MCF 10A (cell line): Measurements from ENCODE around the gene RERGL. TPM values are rescaled to one million over a fixed set of nuclear protein-coding genes. Genes with fewer than 3 reads are reported as not detected.

Experiments
- BruUV-seq: library from RNA; stranded (reverse); fragments of 400-500 nt; replicated peaks from 2 replicates; lab custom pipeline; 2021; lab: Mats Ljungman, UMichigan
- CTCF ChIA-PET: fragments of 300-600 bp; sonication (Branson Sonifier 250); formaldehyde crosslinking; extraction: SDS; loops from one replicate; lab custom pipeline; 2021; ENCODE audit warnings: antibody characterized with exemption, inconsistent platforms; lab: Yijun Ruan, JAX
- POLR2A ChIA-PET: fragments of 300-600, 350-650 bp; sonication (Branson Sonifier 250); formaldehyde crosslinking; extraction: SDS; loops from one replicate; lab custom pipeline; 2020; ENCODE audit warnings: antibody characterized with exemption, inconsistent platforms; lab: Yijun Ruan, JAX
- DNase-seq: peaks from one replicate; pipeline ENCODE4 v3.0.0-alpha.2; 2018; ENCODE audit not compliant: unreplicated experiment
- H3K27ac Mint-ChIP-seq: one replicate; pipeline ENCODE4 v1.8.0; 2022; ENCODE audit warnings: mild to moderate bottlenecking, low read depth, mixed read lengths; ENCODE audit not compliant: unreplicated experiment
- H3K27me3 Mint-ChIP-seq: one replicate; pipeline ENCODE4 v1.8.0; 2022; ENCODE audit warnings: mixed read lengths; ENCODE audit not compliant: insufficient read depth, unreplicated experiment
- H3K36me3 Mint-ChIP-seq: one replicate; pipeline ENCODE4 v1.8.0; 2022; ENCODE audit warnings: mild to moderate bottlenecking, moderate library complexity, mixed read lengths; ENCODE audit not compliant: insufficient read depth, unreplicated experiment
- H3K4me1 Mint-ChIP-seq: one replicate; pipeline ENCODE4 v1.8.0; 2022; ENCODE audit warnings: mixed read lengths; ENCODE audit not compliant: insufficient read depth, unreplicated experiment
- H3K4me3 Mint-ChIP-seq: one replicate; pipeline ENCODE4 v1.8.0; 2022; ENCODE audit warnings: mild to moderate bottlenecking, moderate library complexity, mixed read lengths; ENCODE audit not compliant: unreplicated experiment
- H3K9me3 Mint-ChIP-seq: one replicate; pipeline ENCODE4 v1.8.0; 2022; ENCODE audit warnings: mixed read lengths; ENCODE audit not compliant: unreplicated experiment
- CTCF ChIP-seq: fragments of 200-600 bp; IDR thresholded peaks from one replicate; pipeline ENCODE4 v1.8.0; 2022; ENCODE audit warnings: antibody characterized with exemption, mild to moderate bottlenecking; ENCODE audit not compliant: unreplicated experiment
- intact Hi-C: fragments of 100-400 bp; cut with micrococcal nuclease; formaldehyde crosslinking; loops from 2 replicates; pipeline ENCODE4 v1.14.1; 2022
- total RNA-seq: library from RNA; stranded (reverse); gene quantifications from 2 replicates; pipeline ENCODE4 v1.2.3, GENCODE V29; 2022

Gene RERGL
- total RNA-seq, 1 experiment from 2014 or later, result 0.37 TPM

- CTCF ChIA-PET, result interaction anchor here (0.6 to 0.7 kb wide), 3 partner anchors 92 to 489 kb away, joined by 3 read pairs; no protein-coding TSS in a partner anchor
- no TSS peak for BruUV-seq
- no peak overlapping the region for H3K27ac Mint-ChIP-seq
These were observed 40.9 kb upstream of the RERGL start for GRCh38 chr12:18130851-18131250.

DNA sequence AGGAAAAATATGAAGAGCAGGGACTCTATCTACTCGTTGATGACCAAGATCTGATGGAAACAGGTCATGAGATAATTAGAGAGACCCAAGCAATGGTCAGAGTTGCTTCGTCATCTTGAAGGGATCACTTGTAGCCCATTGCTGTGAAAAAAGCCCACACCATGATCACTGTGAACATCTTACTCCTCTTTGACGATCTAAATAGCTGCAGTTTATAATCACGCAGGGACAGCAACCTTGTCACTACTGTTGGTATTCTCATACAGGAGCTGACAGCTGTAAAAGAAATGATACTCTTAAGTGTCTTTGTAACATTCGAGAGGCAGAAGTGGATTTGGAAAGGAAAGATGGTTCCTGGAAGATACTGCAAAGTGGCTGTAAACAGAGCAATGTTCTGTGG is 33.7 kb upstream of the RERGL start:
- no peak for DNase-seq
- H3K36me3 Mint-ChIP-seq, result no peaks in the 10 kb centered on the region
- BruUV-seq, result no TSS peak
- peaks cover 17% of the 10 kb centered on the region for H3K9me3 Mint-ChIP-seq
- intact Hi-C loops, result no loop called here
- CTCF ChIA-PET, result no interaction called here
- no peak for TF ChIP-seq CTCF
- H3K4me3 Mint-ChIP-seq, result no peak overlapping the region
- POLR2A ChIA-PET, result no interaction called here
- no peaks in the 10 kb centered on the region for H3K4me1 Mint-ChIP-seq
- no peaks in the 10 kb centered on the region for H3K27me3 Mint-ChIP-seq
- H3K27ac Mint-ChIP-seq, result no peak overlapping the region

More at GRCh38 chr12:18130851-18131250, 40.9 kb upstream of the RERGL start:
- no peak for DNase-seq
- no peak for TF ChIP-seq CTCF
- Mint-ChIP-seq H3K4me3 (no peak overlapping the region), H3K36me3 (no peaks in the 10 kb centered on the region), H3K4me1 (peaks cover 26% of the 10 kb centered on the region), H3K9me3 (peaks cover 17% of the 10 kb centered on the region), H3K27me3 (no peaks in the 10 kb centered on the region)
- POLR2A ChIA-PET, result no interaction called here
- intact Hi-C loops, result no loop called here

- CTCF ChIA-PET, result no interaction called here
- BruUV-seq, result no TSS peak
- H3K36me3 Mint-ChIP-seq, result no peaks in the 10 kb centered on the region
These were observed 30.9 kb upstream of the RERGL start for GRCh38 chr12:18120899-18121298.

GRCh38 chr12:18108611-18109010 is 18.6 kb upstream of the RERGL start:
- ChIA-PET CTCF (no interaction called here), POLR2A (no interaction called here)
- Mint-ChIP-seq H3K9me3 (no peaks in the 10 kb centered on the region), H3K4me3 (no peak overlapping the region), H3K27me3 (no peaks in the 10 kb centered on the region), H3K36me3 (no peaks in the 10 kb centered on the region), H3K27ac (no peak overlapping the region), H3K4me1 (no peaks in the 10 kb centered on the region)
- intact Hi-C loops, result no loop called here
- no TSS peak for BruUV-seq
- DNase-seq, result no peak
- no peak for TF ChIP-seq CTCF

More at GRCh38 chr12:18120899-18121298, 30.9 kb upstream of the RERGL start:
- POLR2A ChIA-PET, result no interaction called here
- intact Hi-C loops, result no loop called here
- TF ChIP-seq CTCF, result no peak
- H3K9me3 Mint-ChIP-seq, result peaks cover 7% of the 10 kb centered on the region
- H3K4me1 Mint-ChIP-seq, result no peaks in the 10 kb centered on the region
- no peak for DNase-seq
- no peak overlapping the region for H3K4me3 Mint-ChIP-seq
- H3K27ac Mint-ChIP-seq, result no peak overlapping the region
- H3K27me3 Mint-ChIP-seq, result no peaks in the 10 kb centered on the region
